Measurements from ENCODE around the gene RELN. TPM values are rescaled to one million over a fixed set of nuclear protein-coding genes. Genes with fewer than 3 reads are reported as not detected.

The RELN gene
- total RNA-seq, 1 experiment from 2014 or later, result 8.0 TPM

- Histone ChIP-seq H2AFZ (ENCODE audit: low read length) (no peak overlapping the region), H3K4me2 (ENCODE audit: low read length) (no peak overlapping the region), H3K4me3 (ENCODE audit: low read length) (no peak overlapping the region), H3K27ac (ENCODE audit: low read length) (no peak overlapping the region), H3F3A (ENCODE audit: low read length, unreplicated experiment) (no peaks in the 10 kb centered on the region), H3K9ac (ENCODE audit: low read length) (no peak overlapping the region), H3K27me3 (ENCODE audit: low read length) (peaks cover 2% of the 10 kb centered on the region), H3K4me1 (ENCODE audit: insufficient read depth, low read length) (no peaks in the 10 kb centered on the region), H3K36me3 (ENCODE audit: low read depth, low read length) (no peaks in the 10 kb centered on the region), H4K20me1 (ENCODE audit: low read length) (no peaks in the 10 kb centered on the region), H3K9me3 (ENCODE audit: low read length) (no peaks in the 10 kb centered on the region), H3K79me2 (ENCODE audit: low read length) (no peaks in the 10 kb centered on the region), H3K9me2 (replicated peaks; ENCODE audit: low read length) (no peaks in the 10 kb centered on the region)
- no peak for DNase-seq
- no peak for TF ChIP-seq EZH2phosphoT487 (IDR thresholded peaks at IDR 0.05; ENCODE audit: borderline replicate concordance, low read length)
- TF ChIP-seq CTCF (conservative IDR thresholded peaks at IDR 0.05; ENCODE audit: low read depth, low read length), result no peak
- no peak for TF ChIP-seq EZH2 (IDR thresholded peaks at IDR 0.05; ENCODE audit: low read length, unreplicated experiment)
- intact Hi-C loops (cut with micrococcal nuclease), result loop anchor here (10.0 kb wide), 1 partner anchor 158 kb away; no protein-coding TSS in a partner anchor
- CTCF ChIA-PET, result no interaction called here
- no TSS peak for BruUV-seq (replicated peaks)
- POLR2A ChIA-PET (ENCODE audit: unreplicated experiment), result no interaction called here
- no peak for ATAC-seq
Measured at GRCh38 chr7:103996639-103997038, 7.2 kb upstream of the RELN start.

GRCh38 chr7:103996017-103996551 lies 6.6 kb upstream of the RELN start:
- no peak overlapping the region for H3K4me3 ChIP-seq (ENCODE audit: low read length)
- H3K9ac ChIP-seq (ENCODE audit: low read length), result no peak overlapping the region
- ChIA-PET CTCF (no interaction called here), POLR2A (ENCODE audit: unreplicated experiment) (no interaction called here)
- H3K4me1 ChIP-seq (ENCODE audit: insufficient read depth, low read length), result no peaks in the 10 kb centered on the region
- no peaks in the 10 kb centered on the region for H3F3A ChIP-seq (ENCODE audit: low read length, unreplicated experiment)
- DNase-seq, result no peak
- no peaks in the 10 kb centered on the region for H3K9me3 ChIP-seq (ENCODE audit: low read length)
- H3K27me3 ChIP-seq (ENCODE audit: low read length), result peaks cover 8% of the 10 kb centered on the region
- no peaks in the 10 kb centered on the region for H3K79me2 ChIP-seq (ENCODE audit: low read length)
- BruUV-seq (replicated peaks), result no TSS peak
- intact Hi-C loops (cut with micrococcal nuclease), result loop anchor here (10.0 kb wide), 1 partner anchor 159 kb away; no protein-coding TSS in a partner anchor
- no peaks in the 10 kb centered on the region for H3K36me3 ChIP-seq (ENCODE audit: low read depth, low read length)
- no peak overlapping the region for H3K27ac ChIP-seq (ENCODE audit: low read length)
- no peak for TF ChIP-seq EZH2 (IDR thresholded peaks at IDR 0.05; ENCODE audit: low read length, unreplicated experiment)
- TF ChIP-seq CTCF (conservative IDR thresholded peaks at IDR 0.05; ENCODE audit: low read depth, low read length), result no peak
- no peak for TF ChIP-seq EZH2phosphoT487 (IDR thresholded peaks at IDR 0.05; ENCODE audit: borderline replicate concordance, low read length)
- no peak for ATAC-seq
- no peaks in the 10 kb centered on the region for H4K20me1 ChIP-seq (ENCODE audit: low read length)
- no peak overlapping the region for H2AFZ ChIP-seq (ENCODE audit: low read length)
- no peaks in the 10 kb centered on the region for H3K9me2 ChIP-seq (replicated peaks; ENCODE audit: low read length)
- no peak overlapping the region for H3K4me2 ChIP-seq (ENCODE audit: low read length)

GRCh38 chr7:103995554-103995953 lies 6.1 kb upstream of the RELN start:
- intact Hi-C loops (cut with micrococcal nuclease), result loop anchor here (10.0 kb wide), 1 partner anchor 159 kb away; no protein-coding TSS in a partner anchor
- no TSS peak for BruUV-seq (replicated peaks)

More at GRCh38 chr7:103995554-103995953, 6.1 kb upstream of the RELN start:
- Histone ChIP-seq H3K27me3 (ENCODE audit: low read length) (peaks cover 13% of the 10 kb centered on the region), H3K79me2 (ENCODE audit: low read length) (no peaks in the 10 kb centered on the region), H2AFZ (ENCODE audit: low read length) (no peak overlapping the region), H3K4me1 (ENCODE audit: insufficient read depth, low read length) (no peaks in the 10 kb centered on the region), H3K9me3 (ENCODE audit: low read length) (no peaks in the 10 kb centered on the region), H4K20me1 (ENCODE audit: low read length) (no peaks in the 10 kb centered on the region), H3K9ac (ENCODE audit: low read length) (no peak overlapping the region), H3K4me3 (ENCODE audit: low read length) (no peak overlapping the region), H3K27ac (ENCODE audit: low read length) (no peak overlapping the region), H3F3A (ENCODE audit: low read length, unreplicated experiment) (no peaks in the 10 kb centered on the region), H3K4me2 (ENCODE audit: low read length) (no peak overlapping the region), H3K36me3 (ENCODE audit: low read depth, low read length) (no peaks in the 10 kb centered on the region), H3K9me2 (replicated peaks; ENCODE audit: low read length) (no peaks in the 10 kb centered on the region)
- ATAC-seq, result no peak
- ChIA-PET CTCF (no interaction called here), POLR2A (ENCODE audit: unreplicated experiment) (no interaction called here)
- DNase-seq, result no peak
- no peak for TF ChIP-seq EZH2 (IDR thresholded peaks at IDR 0.05; ENCODE audit: low read length, unreplicated experiment)
- no peak for TF ChIP-seq EZH2phosphoT487 (IDR thresholded peaks at IDR 0.05; ENCODE audit: borderline replicate concordance, low read length)
- TF ChIP-seq CTCF (conservative IDR thresholded peaks at IDR 0.05; ENCODE audit: low read depth, low read length), result no peak
